ENCODE measurements around the gene ADIPOQ.
"Not testable (repeated sequence)": the region's sequence is repeated elsewhere in the genome, so short reads cannot be mapped to it uniquely, and the experiment has no call there.

Gene ADIPOQ

GRCh38 chr3:186907075-186907474, 64.6 kb downstream of the ADIPOQ start:
- not testable (repeated sequence) for DNase-seq (ENCODE audit: low spot score)

All from CD4-positive, alpha-beta T cell treated with Interleukin-2 at 100 ng/mL for 4 hours (primary cell).